NCI-H446 treated with DMSO at 0.1 percent for 48 hours (cell line): ENCODE results near the gene CCDC186.
"Not testable (repeated sequence)": the region's sequence is repeated elsewhere in the genome, so short reads cannot be mapped to it uniquely, and the experiment has no call there.

ENCODE experiments used
- DNase-seq: peaks from one replicate; lab custom pipeline; 2025; lab: John Stamatoyannopoulos, UW

CCDC186 gene

DNA sequence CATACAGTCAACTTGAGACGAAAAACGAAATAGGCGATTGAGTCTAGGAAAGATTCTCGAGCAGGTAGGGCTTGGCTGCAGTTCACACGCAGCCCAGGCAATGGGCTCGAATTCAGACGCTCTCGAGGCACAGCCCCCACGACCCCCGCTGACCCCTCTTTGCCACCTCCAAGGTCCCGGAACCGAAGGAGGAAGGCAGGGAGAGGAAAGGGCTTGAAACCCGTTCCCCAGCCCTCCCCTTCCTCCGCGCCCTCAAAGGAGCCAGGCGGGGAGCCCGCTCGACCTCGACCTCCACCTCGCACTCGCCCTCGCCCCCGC is 441 bp downstream of the CCDC186 start:
- no peak for DNase-seq

DNA sequence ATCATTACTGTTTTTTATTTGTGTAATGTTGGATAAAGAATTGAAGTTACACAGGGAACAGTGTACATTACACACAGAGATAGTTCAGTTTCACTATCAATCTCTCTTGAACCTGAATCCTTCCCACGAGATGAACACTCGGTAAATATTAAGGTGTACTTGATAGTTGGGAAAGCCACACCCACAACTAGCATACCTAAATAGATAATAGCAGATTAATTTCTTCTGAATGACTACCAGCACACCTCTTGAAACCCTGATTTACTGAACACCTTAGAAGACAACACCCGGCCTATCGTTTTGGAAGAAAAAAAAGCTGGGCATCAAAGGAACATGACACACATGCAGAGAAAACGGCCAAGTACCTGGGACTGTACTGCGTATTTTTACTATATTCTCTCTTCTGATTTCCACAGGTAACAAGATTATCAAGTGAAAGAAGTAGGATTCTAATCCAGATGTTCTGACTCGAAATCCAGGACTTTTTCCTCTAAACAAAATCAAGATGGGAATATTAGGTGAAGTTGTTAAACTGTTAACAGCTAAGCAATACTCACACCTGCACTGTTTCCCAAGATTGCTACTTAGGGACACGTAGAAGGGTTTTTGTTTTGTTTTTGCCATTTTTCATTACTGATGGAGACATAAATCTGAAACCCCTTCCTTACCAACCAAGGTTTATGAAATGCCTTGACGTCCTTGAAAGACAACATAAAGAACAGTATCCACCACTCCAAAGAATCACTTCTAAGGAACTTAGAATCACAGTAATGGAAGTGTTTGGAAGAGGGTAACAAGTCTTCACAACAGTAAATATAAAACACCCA is 1.0 kb downstream of the CCDC186 start:
- DNase-seq, result no peak

DNA sequence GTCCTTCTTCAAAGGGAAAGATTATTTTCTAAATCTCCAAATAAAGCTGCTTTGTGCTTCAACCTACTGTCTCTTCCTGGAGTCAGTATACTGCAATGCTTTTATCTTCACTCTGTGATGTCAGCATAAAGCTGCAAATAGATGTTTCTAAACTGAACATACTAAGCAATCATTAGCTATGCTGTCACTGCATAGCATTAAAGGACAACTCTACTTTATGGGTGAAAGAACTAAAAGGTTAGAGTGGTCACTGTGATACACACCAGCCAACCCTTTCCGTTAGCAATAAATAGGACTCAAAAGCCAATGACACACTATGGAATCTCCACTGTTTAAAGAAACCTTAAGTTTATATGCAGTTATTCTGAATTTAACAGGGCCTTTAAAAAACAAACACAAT is 1.8 kb downstream of the CCDC186 start:
- no peak for DNase-seq

DNA sequence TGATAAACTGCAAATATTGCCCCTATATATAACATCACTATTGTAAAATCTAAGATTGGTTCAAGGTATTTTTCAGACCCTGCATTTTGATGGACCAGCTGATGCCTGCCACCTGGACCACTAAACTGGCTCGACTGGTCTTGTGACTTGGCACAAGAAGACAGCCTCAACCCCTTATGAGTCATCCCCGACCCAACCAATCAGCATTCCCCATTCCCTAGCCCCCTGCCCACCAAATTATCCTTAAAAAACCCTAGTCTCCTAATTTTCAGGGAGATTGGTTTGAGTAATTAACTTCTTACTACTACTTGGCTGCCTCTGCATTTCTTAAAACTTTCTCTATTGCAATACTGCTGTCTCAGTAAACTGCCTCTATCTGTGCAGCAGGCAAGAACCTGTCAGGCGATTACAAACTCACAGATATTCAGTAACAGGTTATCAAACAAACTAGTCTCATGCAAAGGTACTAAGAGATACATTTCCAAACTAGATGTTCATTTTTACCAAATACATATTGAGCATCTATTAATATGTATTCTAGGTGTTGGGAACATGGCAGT is 5.5 kb downstream of the CCDC186 start:
- no peak for DNase-seq

DNA sequence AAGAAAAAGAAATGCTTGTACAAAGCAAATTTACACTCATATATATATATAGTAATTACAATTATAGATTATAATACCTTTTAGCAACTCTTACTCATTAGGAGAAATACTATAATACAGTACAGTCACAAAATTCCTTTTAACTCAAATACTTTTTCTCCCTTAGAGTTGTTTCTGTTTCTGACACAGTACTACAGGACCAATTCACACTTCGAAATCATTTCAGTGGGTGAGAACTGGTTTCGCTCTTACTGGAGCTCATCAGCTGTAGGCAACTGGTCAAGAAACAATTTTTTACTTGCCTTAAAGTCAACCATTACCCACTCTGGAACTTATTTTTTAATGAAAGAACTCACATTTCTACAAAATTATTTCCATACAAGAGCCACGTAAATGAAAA is 6.0 kb downstream of the CCDC186 start:
- DNase-seq, result no peak

DNA sequence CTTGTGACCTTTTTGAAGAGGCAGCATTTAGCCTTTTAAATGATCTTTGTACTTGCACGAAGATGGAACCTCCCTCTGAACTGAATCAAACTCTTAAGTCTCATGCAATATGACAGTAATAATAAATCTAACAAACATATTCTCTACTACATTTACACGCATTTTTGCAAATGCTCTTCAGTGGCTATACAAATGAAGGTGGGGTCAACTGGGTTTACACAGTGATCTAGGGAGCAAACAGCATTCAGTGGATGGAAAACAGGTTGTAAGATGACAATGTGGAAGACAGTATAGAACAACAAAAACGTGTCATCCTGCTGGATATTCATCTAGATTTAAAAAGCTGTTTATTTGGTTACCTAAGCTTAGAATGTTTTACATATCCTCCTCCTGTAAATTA is 7.5 kb downstream of the CCDC186 start:
- DNase-seq, result no peak

DNA sequence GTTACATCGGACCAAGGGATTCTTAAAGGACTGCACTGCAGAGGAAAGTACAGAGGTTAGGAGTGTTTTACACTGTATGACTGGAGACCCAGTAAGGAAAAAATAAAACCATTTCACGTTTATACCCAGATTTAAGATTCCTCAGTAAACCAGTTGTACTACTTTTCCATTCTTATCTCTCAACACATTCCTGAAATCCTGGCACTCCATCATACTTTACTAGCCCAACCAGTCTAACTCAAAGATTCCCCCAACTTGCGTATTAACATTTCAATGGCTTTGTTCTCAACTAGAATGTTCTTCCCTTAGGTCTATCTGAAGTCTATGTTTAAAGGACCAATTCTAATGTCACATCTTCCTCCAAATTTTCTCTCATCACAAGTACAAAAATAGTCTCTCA is 8.0 kb downstream of the CCDC186 start:
- no peak for DNase-seq

DNA sequence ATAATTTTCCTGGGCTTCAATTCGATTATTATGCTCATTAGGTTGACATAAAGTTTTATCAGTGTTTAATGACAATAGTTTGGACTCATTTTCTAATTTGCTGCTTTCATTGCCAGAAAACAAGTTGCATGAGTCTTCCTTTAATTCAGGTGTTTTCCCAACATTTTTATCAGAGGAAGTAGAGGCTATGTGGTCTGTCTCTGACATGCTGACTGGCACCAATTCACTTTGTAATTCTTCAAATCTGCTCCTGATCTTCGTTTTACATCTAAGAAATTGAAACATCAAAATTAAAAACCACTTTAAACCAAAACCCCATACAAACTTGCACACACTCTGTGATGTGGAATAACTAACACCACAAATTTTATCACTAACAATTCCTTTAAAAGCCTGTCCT is 10.9 kb downstream of the CCDC186 start:
- DNase-seq, result no peak

DNA sequence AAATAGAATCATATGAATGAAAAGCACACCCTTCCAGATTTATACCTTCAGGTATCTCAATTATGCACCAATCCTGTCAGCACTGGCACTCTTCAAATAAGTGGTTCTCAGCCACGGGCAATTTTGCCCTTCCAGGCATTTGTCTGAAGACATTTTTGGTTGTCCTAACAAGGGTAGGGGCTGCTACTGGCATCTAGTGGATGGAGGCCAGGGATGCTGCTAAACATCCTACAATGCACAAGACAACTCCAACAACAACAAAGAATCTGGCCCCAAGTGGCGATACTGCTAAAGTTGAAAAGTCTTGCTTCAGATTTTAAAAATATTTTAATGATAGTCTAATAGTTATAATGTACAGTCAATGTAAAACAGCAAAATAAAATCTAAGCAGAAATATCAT is 16.1 kb downstream of the CCDC186 start:
- DNase-seq, result no peak

DNA sequence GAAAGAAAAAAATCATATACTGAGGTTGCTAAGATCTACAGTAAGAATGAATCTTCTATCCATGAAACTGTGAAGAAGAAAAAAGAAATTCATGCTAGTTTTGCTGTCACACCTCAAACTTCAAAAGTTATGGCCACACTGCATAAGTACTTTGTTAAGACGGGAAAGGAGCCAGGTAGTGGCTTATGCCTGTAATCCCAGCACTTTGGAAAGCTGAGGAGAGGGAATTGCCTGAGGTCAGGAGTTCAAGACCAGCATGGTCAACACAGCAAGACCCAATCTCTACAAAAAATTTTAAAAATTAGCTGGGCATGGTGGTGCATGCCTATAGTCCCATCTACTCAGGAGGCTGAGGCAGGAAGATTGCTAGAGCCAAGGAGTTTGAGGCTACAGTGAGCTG is 22.1 kb downstream of the CCDC186 start:
- no peak for DNase-seq

DNA sequence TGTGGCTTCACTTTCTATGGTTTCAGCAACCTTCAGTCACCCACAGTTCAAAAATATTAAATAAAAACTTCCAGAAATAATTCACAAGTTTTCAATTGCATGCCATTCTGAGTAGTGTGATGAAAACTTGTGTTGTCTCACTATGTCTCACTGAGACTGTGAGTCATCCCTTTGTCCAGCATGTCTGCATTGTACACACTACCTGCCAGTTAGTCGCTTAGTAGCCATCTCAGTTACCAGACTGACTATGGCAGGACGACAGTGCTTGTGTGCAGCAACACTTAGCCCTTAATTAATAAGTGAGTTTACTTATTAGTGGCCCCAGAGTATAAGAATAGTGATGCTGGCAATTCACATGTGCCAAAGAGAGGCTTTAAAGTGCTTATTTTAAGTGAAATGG is 22.5 kb downstream of the CCDC186 start:
- DNase-seq, result no peak

DNA sequence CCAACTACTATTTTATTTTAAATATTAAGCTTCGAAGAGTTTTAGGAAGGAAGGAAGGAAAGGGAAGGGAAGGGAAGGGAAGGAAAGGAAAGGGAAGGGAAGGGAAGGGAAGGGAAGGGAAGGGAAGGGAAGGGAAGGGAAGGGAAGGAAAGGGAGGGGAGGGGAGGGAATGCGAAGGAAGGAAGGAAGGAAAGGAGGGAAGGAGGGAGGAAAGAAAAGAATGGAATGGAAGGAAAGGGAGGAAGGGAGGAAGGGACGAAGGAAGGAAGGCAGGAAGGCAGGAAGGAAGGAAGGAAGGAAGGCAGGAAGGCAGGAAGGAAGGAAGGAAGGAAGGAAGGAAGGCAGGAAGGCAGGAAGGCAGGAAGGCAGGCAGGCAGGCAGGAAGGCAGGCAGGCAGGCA is 24.5 kb downstream of the CCDC186 start:
- not testable (repeated sequence) for DNase-seq

DNA sequence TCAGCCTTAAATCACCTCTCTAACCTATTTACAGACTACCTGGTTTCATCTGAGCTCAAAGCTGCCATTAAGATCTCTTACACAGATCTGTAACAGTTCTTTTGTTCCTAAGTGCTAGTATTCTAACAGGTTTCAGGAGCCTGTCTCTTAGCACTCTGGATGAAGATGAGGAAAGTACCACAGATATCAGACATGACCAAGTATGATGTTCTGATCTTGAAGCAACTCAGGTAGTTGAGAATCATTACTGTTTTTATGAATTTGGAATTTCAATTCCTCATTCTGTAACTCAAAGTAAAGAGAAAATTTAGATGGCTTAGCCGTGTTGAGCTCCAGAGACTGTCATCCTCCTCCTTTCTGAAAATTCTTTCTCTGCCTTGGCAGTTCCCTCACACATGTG is 30.8 kb downstream of the CCDC186 start:
- DNase-seq, result no peak

DNA sequence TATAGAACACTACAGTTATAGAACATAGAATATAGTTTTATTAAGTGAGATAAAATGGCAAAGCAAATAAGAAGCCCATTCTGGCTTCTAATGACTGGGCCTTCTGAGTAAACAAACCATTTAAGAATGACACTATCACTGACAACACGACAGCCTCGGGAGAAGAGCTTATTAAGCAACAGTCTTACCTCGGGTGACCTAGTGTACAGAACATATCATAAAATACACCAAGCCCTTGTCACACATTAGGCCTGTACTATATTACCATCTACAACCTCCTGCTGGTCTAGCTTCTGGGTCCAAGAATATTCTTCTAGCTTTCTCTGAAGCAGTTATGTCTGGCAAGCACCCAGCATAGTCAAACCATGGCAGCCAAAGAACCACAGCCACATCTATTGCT is 32.0 kb downstream of the CCDC186 start:
- no peak for DNase-seq

DNA sequence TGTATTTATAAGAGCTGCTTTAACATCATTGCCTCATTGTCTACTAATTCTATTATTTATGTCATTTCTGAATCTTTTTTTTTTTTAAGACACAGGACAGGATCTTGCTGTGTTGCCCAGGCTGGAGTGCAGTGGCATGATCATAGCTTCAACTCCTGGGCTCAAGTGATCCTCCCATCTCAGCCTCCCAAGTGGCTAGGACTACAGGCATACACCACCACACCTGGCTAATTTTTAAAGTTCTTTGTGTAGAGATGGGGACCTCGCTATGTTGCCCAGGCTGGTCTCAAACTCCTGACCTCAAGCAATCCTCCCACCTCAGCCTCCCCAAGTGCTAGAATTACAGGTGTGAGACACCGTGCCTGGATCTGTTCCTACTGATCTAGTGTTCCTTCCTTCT is 33.2 kb downstream of the CCDC186 start:
- DNase-seq, result not testable (repeated sequence)

DNA sequence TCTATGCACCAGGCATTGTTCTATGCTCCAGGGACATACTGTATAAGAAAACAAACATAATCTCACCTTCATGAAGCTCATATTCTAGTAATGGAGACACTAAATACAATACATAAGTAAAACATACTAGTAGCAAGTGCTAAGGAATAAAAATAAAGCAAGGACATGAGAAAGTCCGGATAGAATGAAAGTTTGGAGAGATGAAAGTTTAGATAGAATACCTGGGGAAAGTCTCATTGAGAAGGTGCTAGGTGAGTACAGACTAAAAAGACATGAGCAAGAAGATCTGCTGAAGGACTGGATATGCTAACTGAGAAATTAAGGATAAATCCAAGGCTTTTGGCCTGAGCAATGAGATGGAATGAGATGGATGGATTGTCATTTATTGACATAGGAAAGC is 34.0 kb downstream of the CCDC186 start:
- DNase-seq, result no peak

DNA sequence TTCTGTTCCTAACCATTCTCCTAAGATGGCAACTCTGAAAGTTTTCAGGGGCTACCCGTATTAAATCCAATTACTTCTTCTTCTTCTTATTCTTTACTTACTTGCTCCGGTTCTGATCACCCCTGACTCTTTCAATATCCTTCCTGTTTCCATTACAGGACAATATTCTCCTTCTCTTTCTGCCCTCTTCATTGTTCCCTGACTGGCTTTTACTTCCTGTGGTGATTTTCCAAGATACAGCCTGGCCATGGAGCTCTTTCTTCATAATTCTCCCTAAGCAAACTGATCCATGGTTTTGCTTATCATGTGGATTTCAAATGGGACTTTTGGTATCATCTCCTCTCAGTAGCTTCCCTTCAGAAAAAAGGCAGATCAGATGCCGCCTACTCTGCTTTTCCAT is 35.4 kb downstream of the CCDC186 start:
- DNase-seq, result no peak

DNA sequence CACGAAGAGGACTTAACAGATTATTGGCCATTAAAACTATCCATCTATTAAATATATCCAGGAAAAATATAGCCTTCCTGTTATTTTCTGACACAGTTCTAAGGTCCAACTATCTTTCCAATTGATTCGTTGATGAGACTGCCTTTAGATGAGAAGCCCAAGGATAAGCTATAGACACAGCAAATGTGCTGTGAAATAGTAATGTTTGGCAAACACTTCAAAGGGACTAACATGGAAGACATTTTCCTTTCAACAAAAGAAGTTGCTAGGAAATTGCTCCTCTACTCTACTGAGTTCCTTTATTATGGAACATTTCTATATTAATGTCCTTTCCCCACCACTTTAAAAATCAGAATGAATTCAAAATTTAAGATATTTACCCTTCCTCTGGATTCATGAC is 38.5 kb downstream of the CCDC186 start:
- no peak for DNase-seq

DNA sequence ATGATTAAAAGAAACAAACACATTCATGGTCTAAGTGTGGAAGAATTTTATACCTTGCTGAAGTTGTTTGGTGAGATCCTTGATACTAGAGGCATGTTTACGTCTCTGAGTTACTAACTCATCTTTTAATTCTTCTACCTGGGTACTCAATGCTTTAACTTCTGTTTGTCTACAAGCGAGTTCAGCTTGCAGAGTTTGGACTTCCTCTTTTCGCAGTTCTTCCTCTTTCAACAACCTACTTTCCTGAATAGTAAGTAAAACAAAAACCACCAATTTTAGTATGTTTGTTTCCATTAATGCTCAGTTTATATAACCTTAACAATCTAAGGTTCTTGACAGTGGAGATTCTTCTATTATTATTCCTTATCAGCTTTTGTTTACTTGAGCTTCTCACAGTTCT is 42.9 kb downstream of the CCDC186 start:
- DNase-seq, result no peak

DNA sequence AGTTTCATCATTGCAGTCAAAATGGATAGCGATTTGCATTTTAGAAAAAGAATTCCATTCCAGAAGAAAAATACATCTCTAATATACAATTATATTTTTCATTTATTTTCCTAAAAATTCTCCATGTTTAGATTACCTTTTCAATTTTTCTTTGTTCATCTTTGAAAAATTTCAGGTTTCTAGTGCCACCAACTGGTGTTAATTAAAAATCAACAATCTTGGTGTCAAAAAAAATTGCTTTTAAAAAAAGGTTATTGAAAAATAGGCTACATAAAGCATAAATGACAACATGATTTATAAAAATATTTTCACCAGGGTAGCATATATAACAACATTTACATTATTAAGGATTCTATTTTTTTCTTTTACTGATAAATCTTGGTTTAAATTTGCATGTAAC is 53.0 kb downstream of the CCDC186 start:
- no peak for DNase-seq

DNA sequence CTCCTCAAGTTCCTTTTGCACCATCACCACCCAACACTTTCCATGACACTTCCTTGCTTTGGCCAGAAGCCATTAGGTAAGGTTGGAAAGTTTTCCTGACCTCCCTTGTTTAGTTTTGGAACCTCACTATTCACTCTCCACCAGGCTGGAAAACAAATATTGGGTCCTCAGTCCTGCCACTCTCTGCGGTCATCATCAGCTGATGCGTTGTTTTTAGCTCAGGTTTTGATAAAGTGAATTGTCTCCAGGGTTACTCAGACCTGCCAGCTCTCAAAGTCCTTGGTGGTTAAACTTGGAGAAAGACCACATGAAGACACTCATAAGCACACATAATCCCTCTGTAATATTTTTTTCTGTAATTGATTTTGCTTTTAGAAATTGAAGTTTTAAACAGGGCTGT is 55.5 kb downstream of the CCDC186 start:
- no peak for DNase-seq

DNA sequence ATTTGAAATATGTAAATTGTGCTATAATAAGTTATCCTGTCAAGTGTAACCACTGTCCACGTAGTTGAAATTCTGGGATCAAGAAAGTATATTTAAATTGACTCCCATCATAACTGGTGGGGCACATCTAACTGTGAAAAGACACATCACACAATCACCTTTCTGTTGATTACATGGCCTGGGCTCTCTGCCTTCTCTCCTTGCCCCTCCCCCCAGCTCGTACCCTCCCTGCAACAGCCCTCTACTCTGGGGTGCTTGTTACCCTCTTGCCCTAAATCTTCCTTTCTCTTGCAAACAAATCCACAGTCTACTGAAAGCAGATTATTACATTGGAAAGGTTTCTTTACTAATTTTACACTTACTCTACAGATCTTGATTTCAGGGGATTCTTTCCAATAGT is 56.3 kb downstream of the CCDC186 start:
- DNase-seq, result no peak

DNA sequence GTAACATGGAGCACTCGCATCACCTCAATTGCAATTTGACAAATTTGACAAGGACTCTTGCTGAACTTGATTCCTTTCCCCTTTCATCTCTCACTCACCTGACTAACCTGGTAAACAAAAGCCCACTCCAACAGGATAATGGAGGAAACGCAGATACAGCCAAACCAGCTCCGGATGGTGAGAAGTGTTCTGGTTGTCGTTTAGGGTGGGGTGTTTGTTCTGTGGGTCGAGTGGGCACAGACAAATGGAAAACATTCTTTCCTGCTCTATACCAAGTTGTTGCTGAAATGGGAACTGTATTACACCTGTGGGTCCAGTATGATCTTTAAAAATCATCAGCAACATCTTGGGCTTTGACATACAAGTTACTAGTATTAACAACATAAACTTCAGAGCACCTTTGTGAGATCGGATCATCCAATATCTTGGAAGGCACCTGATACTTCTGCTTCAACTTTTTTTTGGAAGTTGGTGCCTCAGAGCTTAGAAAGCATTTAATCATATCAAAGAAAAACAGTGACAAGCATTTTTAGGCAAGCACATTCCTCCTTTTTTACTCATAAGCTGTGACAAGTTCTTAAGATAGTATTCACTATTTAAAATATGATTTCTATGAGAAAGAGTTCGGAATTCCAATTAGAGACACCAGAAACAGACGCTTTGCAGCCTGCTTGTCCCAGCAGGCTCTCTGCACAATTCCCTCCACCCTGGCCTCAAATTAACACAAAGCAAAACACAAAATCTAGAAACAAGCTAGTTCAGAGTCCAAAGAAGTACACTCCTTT is 58.1 kb downstream of the CCDC186 start:
- DNase-seq, result no peak
